Kidney (tissue), 14 donors: ENCODE data around the gene FAM53A. TPM values are rescaled to one million over a fixed set of nuclear protein-coding genes. Genes with fewer than 3 reads are reported as not detected.

Experiments used
- DNase-seq, 5 donors: peaks; one replicate each; pipeline ENCODE4 v3.0.0-alpha.2; 2013 to 2020
- FAIRE-seq: peaks from 2 replicates; lab custom pipeline; 2012; peaks lifted over from hg19 to GRCh38; lab: Jason Lieb, UNC
- H3K27ac ChIP-seq, 2 donors: one replicate each; pipeline ENCODE4 v1.7.0; 2013; ENCODE audit warnings: low read depth in 2 of 2, low read length in 2 of 2, inconsistent platforms in 1 of 2
- H3K27me3 ChIP-seq: one replicate; pipeline ENCODE4 v1.7.1; 2013; ENCODE audit warnings: low read length, inconsistent platforms; ENCODE audit not compliant: control insufficient read depth, insufficient read depth
- H3K36me3 ChIP-seq, 3 donors: one replicate each; pipeline versions ENCODE4 v1.7.0 to v1.7.1; 2013; ENCODE audit warnings: low read length in 3 of 3, control low read depth in 1 of 3, inconsistent platforms in 1 of 3; ENCODE audit not compliant: insufficient read depth in 3 of 3, control insufficient read depth in 2 of 3
- H3K4me1 ChIP-seq, 3 donors: one replicate each; pipeline versions ENCODE4 v1.7.0 to v1.7.1; 2013; ENCODE audit warnings: low read length in 3 of 3, inconsistent platforms in 1 of 3, low read depth in 1 of 3; ENCODE audit not compliant: control insufficient read depth in 2 of 3, insufficient read depth in 2 of 3
- H3K4me3 ChIP-seq, 3 donors: one replicate each; pipeline versions ENCODE4 v1.7.0 to v1.8.1; 2013; ENCODE audit warnings: low read length in 3 of 3, control low read depth in 1 of 3, inconsistent platforms in 1 of 3
- H3K9ac ChIP-seq, 3 donors: one replicate each; pipeline versions ENCODE4 v1.7.0 to v1.7.1; 2013; ENCODE audit warnings: low read length in 3 of 3, control low read depth in 1 of 3, inconsistent platforms in 1 of 3
- H3K9me3 ChIP-seq, 3 donors: one replicate each; pipeline versions ENCODE4 v1.7.0 to v1.7.1; 2013; ENCODE audit warnings: low read length in 3 of 3, control low read depth in 1 of 3, inconsistent platforms in 1 of 3; ENCODE audit not compliant: control insufficient read depth in 2 of 3, insufficient read depth in 1 of 3
- CTCF ChIP-seq: IDR thresholded peaks from 3 replicates; pipeline ENCODE4 v1.5.1; 2012; ENCODE audit warnings: mild to moderate bottlenecking, moderate library complexity, borderline replicate concordance; ENCODE audit not compliant: insufficient read depth; ENCODE audit errors: extremely low read depth
- intact Hi-C: fragments of 100-400 bp; cut with DNase I; formaldehyde crosslinking; loops from one replicate; pipeline ENCODE4 v1.11.1; 2022
- polyA plus RNA-seq: library from polyadenylated mRNA; stranded (reverse); fragments of 350-450 nt; fragmentation: Illumina TruSeq; extraction: RNeasy Lipid Tissue Mini Kit (QIAGEN cat#74804); gene quantifications from one replicate; pipeline ENCODE4 v1.2.3, GENCODE V29; 2014; ENCODE audit warnings: low read depth, low replicate concordance; ENCODE audit not compliant: insufficient read depth
- total RNA-seq: library from RNA; stranded (reverse); fragmentation: NEBNext Ultra II Directional; extraction: Animal tissue kit (Norgen Biotek cat#: 25700); gene quantifications from one replicate; pipeline ENCODE4 v1.2.1, GENCODE V29; 2021
- donor health status: control.
- donor health status: control.
- donor health status: control.
- donor health status: control.
- donor health status: control.
- donor health status: DM: yes; HTN: yes; CAD: no.
- donor health status: Normal renal cell carcinoma (clear cell type).

FAM53A gene
- total and polyA plus RNA-seq, 2 donors from 2014 or later, result 1.2 to 2.9 TPM

- H3K27ac ChIP-seq, result peak overlapping the region; percentile 83 to 88
- peak overlapping the region; percentile 27 to 87 (median 29) for H3K9ac ChIP-seq
- no peaks in the 10 kb centered on the region for H3K27me3 ChIP-seq
- peak overlapping the region; percentile 60 to 82 (median 76) for H3K4me3 ChIP-seq
- no peaks in the 10 kb centered on the region for H3K36me3 ChIP-seq
- TF ChIP-seq CTCF, result no peak
- peaks cover 0 to 27% (median 0%) of the 10 kb centered on the region in 3 donors for H3K4me1 ChIP-seq
- H3K9me3 ChIP-seq, result no peaks in the 10 kb centered on the region
- intact Hi-C loops, result no loop called here
- FAIRE-seq (no peak), DNase-seq (peak; percentile 34 to 91 (median 66))
Measured at GRCh38 chr4:1720163-1720983, 36.3 kb upstream of the FAM53A start.

- Histone ChIP-seq H3K9ac (no peak overlapping the region), H3K27ac (peak overlapping the region in 1 of 2 donors; percentile 43), H3K4me3 (no peak overlapping the region), H3K27me3 (no peaks in the 10 kb centered on the region), H3K36me3 (no peaks in the 10 kb centered on the region), H3K9me3 (no peaks in the 10 kb centered on the region), H3K4me1 (peaks cover 0 to 29% (median 0%) of the 10 kb centered on the region in 3 donors)
- DNase-seq (peak in 1 of 5 donors; percentile 70), FAIRE-seq (no peak)
- intact Hi-C loops, result no loop called here
- TF ChIP-seq CTCF, result no peak
Measured at GRCh38 chr4:1718095-1718850, 34.2 kb upstream of the FAM53A start.

- Histone ChIP-seq H3K4me3 (no peak overlapping the region), H3K36me3 (no peaks in the 10 kb centered on the region), H3K4me1 (peaks cover 0 to 34% (median 0%) of the 10 kb centered on the region in 3 donors), H3K9me3 (no peaks in the 10 kb centered on the region), H3K27me3 (no peaks in the 10 kb centered on the region), H3K27ac (peak overlapping the region in 1 of 2 donors; percentile 43), H3K9ac (no peak overlapping the region)
- peak in 1 of 5 donors; percentile 73 for DNase-seq
- no peak for FAIRE-seq
- intact Hi-C loops, result no loop called here
- TF ChIP-seq CTCF, result no peak
Measured at GRCh38 chr4:1717129-1718094, 33.3 kb upstream of the FAM53A start.
